Large intestine (tissue), 3 donors: Measurements from ENCODE around the gene BCAT1. TPM values are rescaled to one million over a fixed set of nuclear protein-coding genes. Genes with fewer than 3 reads are reported as not detected.
"Not testable (repeated sequence)": the region's sequence is repeated elsewhere in the genome, so short reads cannot be mapped to it uniquely, and the experiment has no call there.

ENCODE experiments used
- DNase-seq, 2 donors: peaks; one replicate each; pipeline versions ENCODE4 v3.0.0 to v3.0.0-alpha.2; 2013
- H3K27ac ChIP-seq: one replicate; pipeline ENCODE4 v1.5.1; 2013; ENCODE audit warnings: low read length
- H3K27me3 ChIP-seq: 2 replicates; pipeline ENCODE4 v1.6.1; 2013; ENCODE audit warnings: low read length; ENCODE audit not compliant: control insufficient read depth, insufficient read depth
- H3K36me3 ChIP-seq: 2 replicates; pipeline ENCODE4 v1.6.1; 2013; ENCODE audit warnings: low read length; ENCODE audit not compliant: control insufficient read depth, insufficient read depth
- H3K4me1 ChIP-seq: one replicate; pipeline ENCODE4 v1.6.1; 2013; ENCODE audit warnings: low read length; ENCODE audit not compliant: control insufficient read depth, insufficient read depth
- H3K4me3 ChIP-seq: one replicate; pipeline ENCODE4 v1.5.1; 2013; ENCODE audit warnings: low read length
- H3K9me3 ChIP-seq: one replicate; pipeline ENCODE4 v1.6.1; 2013; ENCODE audit warnings: mild to moderate bottlenecking, low read depth, low read length, moderate library complexity; ENCODE audit not compliant: control insufficient read depth
- WGBS: methylation state at CpG from one replicate; pipeline ENCODE4 v1.1.5; 2013; ENCODE audit warnings: low lambda C conversion rate; ENCODE audit not compliant: insufficient coverage; 5-methylcytosine and 5-hydroxymethylcytosine counted together
- polyA plus RNA-seq: library from polyadenylated mRNA; unstranded; fragments of 120-200 nt; gene quantifications from one replicate; pipeline ENCODE4 v1.2.1, GENCODE V29; 2013

The BCAT1 gene
- polyA plus RNA-seq, 1 donor: 6.1 TPM

DNA sequence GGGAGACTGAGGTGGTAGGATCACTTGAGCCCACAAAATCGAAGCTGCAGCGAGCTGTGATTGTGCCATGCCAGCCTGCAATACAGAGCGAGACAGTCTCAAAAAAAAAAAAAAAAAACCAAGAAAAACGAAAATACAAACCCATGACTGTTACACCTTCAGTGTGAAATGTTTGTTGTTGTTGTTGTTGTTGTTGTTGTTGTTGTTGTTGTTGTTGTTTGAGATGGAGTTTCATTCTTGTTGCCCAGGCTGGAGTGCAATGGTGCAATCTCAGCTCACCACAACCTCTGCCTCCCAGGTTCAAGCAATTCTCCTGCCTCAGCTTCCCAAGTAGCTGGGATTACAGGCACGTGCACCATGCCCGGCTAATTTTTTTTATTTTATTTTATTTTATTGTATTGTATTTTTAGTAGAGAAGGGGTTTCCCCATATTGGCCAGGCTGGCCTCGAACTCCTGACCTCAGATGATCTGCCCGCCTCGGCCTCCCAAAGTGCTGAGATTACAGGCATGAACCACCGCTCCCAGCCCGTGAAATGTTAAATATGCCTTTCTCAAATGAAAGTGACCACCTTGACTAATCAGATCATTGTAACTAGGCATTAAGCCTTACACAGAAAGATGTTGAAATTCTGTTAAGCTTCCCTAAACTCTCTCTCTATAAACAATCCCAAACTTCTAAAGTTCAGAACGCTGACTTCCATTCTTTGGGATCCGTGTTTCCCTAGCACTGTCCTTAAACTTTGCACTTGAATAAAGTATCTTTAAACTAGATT lies 20.2 kb downstream of the BCAT1 start:
- not testable (repeated sequence) for DNase-seq, H3K36me3 ChIP-seq, H3K9me3 ChIP-seq, H3K4me3 ChIP-seq, H3K27ac ChIP-seq, H3K4me1 ChIP-seq, H3K27me3 ChIP-seq
- 90% methylated on average over 2 of the region's 13 CpGs for WGBS

- no peaks in the 10 kb centered on the region for H3K36me3 ChIP-seq
- no peaks in the 10 kb centered on the region for H3K4me1 ChIP-seq
- WGBS: 100% methylated on average over 1 of the region's 2 CpGs
- no peak overlapping the region for H3K4me3 ChIP-seq
- no peak overlapping the region for H3K27ac ChIP-seq
- no peaks in the 10 kb centered on the region for H3K27me3 ChIP-seq
- H3K9me3 ChIP-seq: peaks cover 6% of the 10 kb centered on the region
- no peak for DNase-seq
These were observed 20.8 kb downstream of the BCAT1 start for GRCh38 chr12:24928131-24928530.

GRCh38 chr12:24926080-24926479 lies 22.8 kb downstream of the BCAT1 start:
- WGBS: no CpG with 5 or more reads among the region's 24 CpGs
- not testable (repeated sequence) for H3K4me3 ChIP-seq, H3K9me3 ChIP-seq, H3K4me1 ChIP-seq, H3K27me3 ChIP-seq, H3K36me3 ChIP-seq, H3K27ac ChIP-seq, DNase-seq

- no peaks in the 10 kb centered on the region for H3K4me1 ChIP-seq
- H3K27ac ChIP-seq: no peak overlapping the region
- peaks cover 6% of the 10 kb centered on the region for H3K9me3 ChIP-seq
- H3K36me3 ChIP-seq: no peaks in the 10 kb centered on the region
- DNase-seq: no peak
- 90% methylated on average over 2 of the region's 6 CpGs for WGBS
- no peak overlapping the region for H3K4me3 ChIP-seq
- H3K27me3 ChIP-seq: no peaks in the 10 kb centered on the region
These were observed 26.8 kb downstream of the BCAT1 start for GRCh38 chr12:24922090-24922489.

DNA sequence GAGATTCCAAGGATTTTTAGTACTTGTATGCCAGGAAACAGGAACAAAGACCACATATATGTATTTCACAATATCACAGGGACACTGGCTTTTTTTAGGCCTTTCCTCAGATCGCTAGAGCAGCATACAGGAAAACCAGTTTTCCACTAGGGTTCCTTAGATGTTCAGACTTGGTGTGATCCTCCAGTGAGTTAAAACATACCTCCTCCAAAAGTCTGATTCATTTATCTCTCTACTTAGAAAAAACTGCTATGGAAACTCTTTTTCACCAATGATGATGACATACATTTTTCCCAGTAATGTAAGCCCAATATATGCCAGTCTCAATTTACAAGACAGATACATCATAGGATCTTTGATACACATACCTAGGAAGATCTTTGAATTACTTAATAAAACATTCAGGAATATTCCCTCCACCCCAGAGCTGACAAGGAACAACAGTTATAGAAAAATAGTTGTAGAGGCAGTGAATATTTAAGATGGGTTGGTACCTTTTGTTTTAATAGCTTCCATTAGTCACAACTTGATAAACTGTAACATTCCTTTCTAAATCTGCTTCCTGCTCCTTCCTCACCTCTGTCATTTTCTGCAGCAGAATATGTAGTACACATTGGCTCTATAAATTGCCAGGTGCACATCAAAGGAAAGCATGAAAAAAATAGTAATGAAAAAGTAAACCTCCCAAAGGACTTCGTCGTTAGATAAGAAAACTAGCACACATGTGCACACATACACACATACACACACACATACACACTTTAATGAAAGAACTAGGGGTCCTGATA lies 27.5 kb downstream of the BCAT1 start:
- DNase-seq: no peak
- Histone ChIP-seq H3K4me1 (no peaks in the 10 kb centered on the region), H3K36me3 (no peaks in the 10 kb centered on the region), H3K27me3 (no peaks in the 10 kb centered on the region), H3K4me3 (no peak overlapping the region), H3K9me3 (peaks cover 6% of the 10 kb centered on the region), H3K27ac (no peak overlapping the region)
- WGBS: no CpG with 5 or more reads among the region's 3 CpGs

DNA sequence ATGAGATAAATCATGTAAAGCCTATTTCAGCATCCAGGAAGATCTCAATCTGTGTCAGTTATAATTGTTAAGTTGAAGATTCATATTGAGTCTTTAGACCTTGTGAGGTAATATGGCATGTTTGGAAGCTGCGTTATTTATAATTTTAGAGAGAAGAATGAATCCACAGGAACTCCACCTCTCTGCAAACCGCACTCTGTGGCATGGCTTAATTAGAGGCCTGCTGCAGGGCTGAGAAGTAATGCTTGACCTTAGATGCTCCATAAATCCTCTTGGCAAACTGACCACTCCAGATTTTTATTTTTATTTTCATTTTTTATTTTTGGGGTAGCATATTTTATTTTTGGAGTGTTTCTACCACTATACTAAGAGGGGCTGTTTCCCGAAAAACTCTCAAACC lies 28.8 kb downstream of the BCAT1 start:
- no peaks in the 10 kb centered on the region for H3K4me1 ChIP-seq
- H3K27me3 ChIP-seq: no peaks in the 10 kb centered on the region
- no peaks in the 10 kb centered on the region for H3K9me3 ChIP-seq
- H3K27ac ChIP-seq: no peak overlapping the region
- H3K36me3 ChIP-seq: no peaks in the 10 kb centered on the region
- no peak for DNase-seq
- 100% methylated on average over 1 of the region's 3 CpGs for WGBS
- no peak overlapping the region for H3K4me3 ChIP-seq

- Histone ChIP-seq H3K27me3 (no peaks in the 10 kb centered on the region), H3K4me1 (no peaks in the 10 kb centered on the region), H3K9me3 (no peaks in the 10 kb centered on the region), H3K27ac (no peak overlapping the region), H3K4me3 (no peak overlapping the region), H3K36me3 (no peaks in the 10 kb centered on the region)
- DNase-seq: no peak
- WGBS: 0% methylated on average over 1 of the region's 4 CpGs
These were observed 29.4 kb downstream of the BCAT1 start for GRCh38 chr12:24919346-24920001.

DNA sequence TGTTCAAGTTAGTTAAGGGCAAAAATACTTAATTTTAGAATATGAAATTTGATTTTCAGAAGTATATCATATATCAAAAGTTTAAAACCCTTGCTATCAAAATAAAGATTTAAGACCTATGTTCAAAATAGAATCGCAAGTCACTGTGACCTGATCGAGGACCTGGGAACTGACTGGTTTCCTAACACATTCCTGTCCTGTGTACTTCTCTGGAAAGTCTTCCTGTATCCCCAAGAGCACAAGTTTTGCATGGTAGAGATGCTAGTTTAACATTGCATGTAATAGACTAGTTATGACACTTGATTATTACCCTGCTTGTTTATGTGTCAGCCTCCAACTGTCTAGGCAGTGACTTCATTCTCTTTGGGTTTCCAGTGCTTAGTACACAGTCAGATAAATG lies 30.3 kb downstream of the BCAT1 start:
- Histone ChIP-seq H3K4me3 (no peak overlapping the region), H3K4me1 (no peaks in the 10 kb centered on the region), H3K36me3 (no peaks in the 10 kb centered on the region), H3K27ac (no peak overlapping the region), H3K27me3 (no peaks in the 10 kb centered on the region), H3K9me3 (no peaks in the 10 kb centered on the region)
- WGBS: no CpG with 5 or more reads among the region's 2 CpGs
- no peak for DNase-seq

- no peak for DNase-seq
- H3K9me3 ChIP-seq: no peaks in the 10 kb centered on the region
- H3K4me1 ChIP-seq: no peaks in the 10 kb centered on the region
- H3K27ac ChIP-seq: no peak overlapping the region
- no peak overlapping the region for H3K4me3 ChIP-seq
- no peaks in the 10 kb centered on the region for H3K36me3 ChIP-seq
- no CpG with 5 or more reads among the region's 5 CpGs for WGBS
- H3K27me3 ChIP-seq: no peaks in the 10 kb centered on the region
These were observed 33.4 kb downstream of the BCAT1 start for GRCh38 chr12:24915501-24915900.

- Histone ChIP-seq H3K36me3 (no peaks in the 10 kb centered on the region), H3K27me3 (no peaks in the 10 kb centered on the region), H3K27ac (no peak overlapping the region), H3K4me3 (no peak overlapping the region), H3K9me3 (no peaks in the 10 kb centered on the region), H3K4me1 (no peaks in the 10 kb centered on the region)
- no peak for DNase-seq
- no CpG with 5 or more reads among the region's 3 CpGs for WGBS
These were observed 34.9 kb downstream of the BCAT1 start for GRCh38 chr12:24913953-24914352.
